ENCODE results near the gene PTGER4.
"Not testable (repeated sequence)": the region's sequence is repeated elsewhere in the genome, so short reads cannot be mapped to it uniquely, and the experiment has no call there.

Gene PTGER4

GRCh38 chr5:40691894-40692293 lies 12.2 kb downstream of the PTGER4 start:
- no peak for DNase-seq

GRCh38 chr5:40694433-40694832 lies 14.7 kb downstream of the PTGER4 start:
- no peak for DNase-seq

GRCh38 chr5:40700116-40700782 lies 20.5 kb downstream of the PTGER4 start:
- DNase-seq = no peak

GRCh38 chr5:40702027-40702426 lies 22.3 kb downstream of the PTGER4 start:
- DNase-seq = not testable (repeated sequence)

GRCh38 chr5:40705484-40705883 lies 25.8 kb downstream of the PTGER4 start:
- not testable (repeated sequence) for DNase-seq

- DNase-seq = not testable (repeated sequence)
Observed at GRCh38 chr5:40710575-40710974, 30.9 kb downstream of the PTGER4 start.

- DNase-seq = no peak
Observed at GRCh38 chr5:40714001-40714400, 34.3 kb downstream of the PTGER4 start.

- DNase-seq = peak; percentile 15
Observed at GRCh38 chr5:40716000-40716399, 36.3 kb downstream of the PTGER4 start.

GRCh38 chr5:40716590-40716989 lies 36.9 kb downstream of the PTGER4 start:
- no peak for DNase-seq

- peak; percentile 74 for DNase-seq
Observed at GRCh38 chr5:40717281-40717680, 37.6 kb downstream of the PTGER4 start.

GRCh38 chr5:40720069-40720468 lies 40.4 kb downstream of the PTGER4 start:
- DNase-seq = no peak

GRCh38 chr5:40722497-40722911 lies 42.8 kb downstream of the PTGER4 start:
- not testable (repeated sequence) for DNase-seq

GRCh38 chr5:40733434-40733833 lies 53.7 kb downstream of the PTGER4 start:
- DNase-seq = no peak

GRCh38 chr5:40733879-40734563 lies 54.3 kb downstream of the PTGER4 start:
- no peak for DNase-seq

- DNase-seq = peak; percentile 62
Observed at GRCh38 chr5:40734986-40735385, 55.3 kb downstream of the PTGER4 start.

- no peak for DNase-seq
Observed at GRCh38 chr5:40735609-40736008, 55.9 kb downstream of the PTGER4 start.

- DNase-seq = peak; percentile 61
Observed at GRCh38 chr5:40736103-40736875, 56.6 kb downstream of the PTGER4 start.

- DNase-seq = peak; percentile 54
Observed at GRCh38 chr5:40738502-40738901, 58.8 kb downstream of the PTGER4 start.

Data from HCEC 1CT (cell line).